AG09309 (cell line): ENCODE results near the gene KDM2B.
A peak's percentile ranks its signal among the peaks of the same experiment; 100 is the strongest.
"Not testable (repeated sequence)": the region's sequence is repeated elsewhere in the genome, so short reads cannot be mapped to it uniquely, and the experiment has no call there.

Experiments
- DNase-seq: peaks from one replicate; pipeline ENCODE4 v3.0.0-alpha.2; 2010; ENCODE audit warnings: low read depth
- H3K4me3 ChIP-seq: 2 replicates; pipeline ENCODE4 v1.5.1; 2011; ENCODE audit warnings: mild to moderate bottlenecking, low read depth, low read length, moderate library complexity; ENCODE audit not compliant: control insufficient read depth
- TF ChIP-seq, protein P1 (sequence below): IDR thresholded peaks from 2 replicates; pipeline ENCODE4 v1.5.1; 2011; ENCODE audit warnings: mild to moderate bottlenecking, low read depth, low read length, inconsistent platforms; ENCODE audit not compliant: insufficient read depth, control insufficient read depth; ENCODE audit errors: missing control alignments

KDM2B gene

GRCh38 chr12:121592320-121592719 is 11.5 kb upstream of the KDM2B start:
- no peak for DNase-seq
- no peak overlapping the region for H3K4me3 ChIP-seq
- TF ChIP-seq, protein P1, sequence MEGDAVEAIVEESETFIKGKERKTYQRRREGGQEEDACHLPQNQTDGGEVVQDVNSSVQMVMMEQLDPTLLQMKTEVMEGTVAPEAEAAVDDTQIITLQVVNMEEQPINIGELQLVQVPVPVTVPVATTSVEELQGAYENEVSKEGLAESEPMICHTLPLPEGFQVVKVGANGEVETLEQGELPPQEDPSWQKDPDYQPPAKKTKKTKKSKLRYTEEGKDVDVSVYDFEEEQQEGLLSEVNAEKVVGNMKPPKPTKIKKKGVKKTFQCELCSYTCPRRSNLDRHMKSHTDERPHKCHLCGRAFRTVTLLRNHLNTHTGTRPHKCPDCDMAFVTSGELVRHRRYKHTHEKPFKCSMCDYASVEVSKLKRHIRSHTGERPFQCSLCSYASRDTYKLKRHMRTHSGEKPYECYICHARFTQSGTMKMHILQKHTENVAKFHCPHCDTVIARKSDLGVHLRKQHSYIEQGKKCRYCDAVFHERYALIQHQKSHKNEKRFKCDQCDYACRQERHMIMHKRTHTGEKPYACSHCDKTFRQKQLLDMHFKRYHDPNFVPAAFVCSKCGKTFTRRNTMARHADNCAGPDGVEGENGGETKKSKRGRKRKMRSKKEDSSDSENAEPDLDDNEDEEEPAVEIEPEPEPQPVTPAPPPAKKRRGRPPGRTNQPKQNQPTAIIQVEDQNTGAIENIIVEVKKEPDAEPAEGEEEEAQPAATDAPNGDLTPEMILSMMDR, result no peak

- no peak for DNase-seq
- H3K4me3 ChIP-seq, result peak overlapping the region; percentile 15
- TF ChIP-seq, protein P1, result no peak
These were observed 9.8 kb upstream of the KDM2B start for GRCh38 chr12:121590476-121591143.

DNA sequence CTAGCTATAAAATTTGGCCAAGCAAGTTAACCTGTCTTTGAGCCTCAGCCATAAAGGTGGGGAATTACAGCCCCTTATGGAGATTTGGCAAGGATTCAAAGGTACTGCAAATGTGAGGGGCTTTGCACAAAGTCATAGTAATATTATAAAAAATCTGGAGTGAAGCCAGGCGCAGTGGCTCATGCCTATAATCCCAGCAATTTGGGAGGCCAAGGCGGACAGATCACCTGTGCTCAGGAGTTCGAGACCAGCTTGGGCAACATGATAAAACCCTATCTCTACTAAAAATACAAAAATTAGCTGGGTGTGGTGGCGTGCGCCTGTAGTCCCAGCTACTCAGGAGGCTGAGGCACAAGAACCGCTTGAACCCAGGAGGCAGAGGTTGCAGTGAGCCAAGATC is 4.1 kb upstream of the KDM2B start:
- DNase-seq, H3K4me3 ChIP-seq: not testable (repeated sequence)

GRCh38 chr12:121583334-121583661 is 2.5 kb upstream of the KDM2B start:
- not testable (repeated sequence) for H3K4me3 ChIP-seq, DNase-seq

GRCh38 chr12:121582583-121583333 is 1.9 kb upstream of the KDM2B start:
- no peak for DNase-seq
- TF ChIP-seq, protein P1, result no peak

GRCh38 chr12:121581686-121582429 is 1.0 kb upstream of the KDM2B start:
- H3K4me3 ChIP-seq, result peak overlapping the region; percentile 70
- no peak for DNase-seq
- TF ChIP-seq, protein P1, result peak; percentile 22

More at GRCh38 chr12:121582583-121583333, 1.9 kb upstream of the KDM2B start:
- H3K4me3 ChIP-seq, result no peak overlapping the region

GRCh38 chr12:121579981-121580868 is 598 bp downstream of the KDM2B start:
- TF ChIP-seq, protein P1, result no peak
- DNase-seq, result no peak
- peak overlapping the region; percentile 70 for H3K4me3 ChIP-seq
